ENCODE results near the gene RSBN1L.

- TF ChIP-seq, protein P1, sequence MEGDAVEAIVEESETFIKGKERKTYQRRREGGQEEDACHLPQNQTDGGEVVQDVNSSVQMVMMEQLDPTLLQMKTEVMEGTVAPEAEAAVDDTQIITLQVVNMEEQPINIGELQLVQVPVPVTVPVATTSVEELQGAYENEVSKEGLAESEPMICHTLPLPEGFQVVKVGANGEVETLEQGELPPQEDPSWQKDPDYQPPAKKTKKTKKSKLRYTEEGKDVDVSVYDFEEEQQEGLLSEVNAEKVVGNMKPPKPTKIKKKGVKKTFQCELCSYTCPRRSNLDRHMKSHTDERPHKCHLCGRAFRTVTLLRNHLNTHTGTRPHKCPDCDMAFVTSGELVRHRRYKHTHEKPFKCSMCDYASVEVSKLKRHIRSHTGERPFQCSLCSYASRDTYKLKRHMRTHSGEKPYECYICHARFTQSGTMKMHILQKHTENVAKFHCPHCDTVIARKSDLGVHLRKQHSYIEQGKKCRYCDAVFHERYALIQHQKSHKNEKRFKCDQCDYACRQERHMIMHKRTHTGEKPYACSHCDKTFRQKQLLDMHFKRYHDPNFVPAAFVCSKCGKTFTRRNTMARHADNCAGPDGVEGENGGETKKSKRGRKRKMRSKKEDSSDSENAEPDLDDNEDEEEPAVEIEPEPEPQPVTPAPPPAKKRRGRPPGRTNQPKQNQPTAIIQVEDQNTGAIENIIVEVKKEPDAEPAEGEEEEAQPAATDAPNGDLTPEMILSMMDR (IDR thresholded peaks at IDR 0.05) = no peak
- TF ChIP-seq TCF7L2 (IDR thresholded peaks at IDR 0.05; ENCODE audit: low read depth, low read length) = no peak
- no peak for TF ChIP-seq SIN3A (IDR thresholded peaks at IDR 0.05; ENCODE audit: borderline replicate concordance, insufficient read depth, low read depth, low read length)
- TF ChIP-seq POLR2AphosphoS5 (IDR thresholded peaks at IDR 0.05; ENCODE audit: low read depth, low read length) = no peak
- TF ChIP-seq, protein P2, sequence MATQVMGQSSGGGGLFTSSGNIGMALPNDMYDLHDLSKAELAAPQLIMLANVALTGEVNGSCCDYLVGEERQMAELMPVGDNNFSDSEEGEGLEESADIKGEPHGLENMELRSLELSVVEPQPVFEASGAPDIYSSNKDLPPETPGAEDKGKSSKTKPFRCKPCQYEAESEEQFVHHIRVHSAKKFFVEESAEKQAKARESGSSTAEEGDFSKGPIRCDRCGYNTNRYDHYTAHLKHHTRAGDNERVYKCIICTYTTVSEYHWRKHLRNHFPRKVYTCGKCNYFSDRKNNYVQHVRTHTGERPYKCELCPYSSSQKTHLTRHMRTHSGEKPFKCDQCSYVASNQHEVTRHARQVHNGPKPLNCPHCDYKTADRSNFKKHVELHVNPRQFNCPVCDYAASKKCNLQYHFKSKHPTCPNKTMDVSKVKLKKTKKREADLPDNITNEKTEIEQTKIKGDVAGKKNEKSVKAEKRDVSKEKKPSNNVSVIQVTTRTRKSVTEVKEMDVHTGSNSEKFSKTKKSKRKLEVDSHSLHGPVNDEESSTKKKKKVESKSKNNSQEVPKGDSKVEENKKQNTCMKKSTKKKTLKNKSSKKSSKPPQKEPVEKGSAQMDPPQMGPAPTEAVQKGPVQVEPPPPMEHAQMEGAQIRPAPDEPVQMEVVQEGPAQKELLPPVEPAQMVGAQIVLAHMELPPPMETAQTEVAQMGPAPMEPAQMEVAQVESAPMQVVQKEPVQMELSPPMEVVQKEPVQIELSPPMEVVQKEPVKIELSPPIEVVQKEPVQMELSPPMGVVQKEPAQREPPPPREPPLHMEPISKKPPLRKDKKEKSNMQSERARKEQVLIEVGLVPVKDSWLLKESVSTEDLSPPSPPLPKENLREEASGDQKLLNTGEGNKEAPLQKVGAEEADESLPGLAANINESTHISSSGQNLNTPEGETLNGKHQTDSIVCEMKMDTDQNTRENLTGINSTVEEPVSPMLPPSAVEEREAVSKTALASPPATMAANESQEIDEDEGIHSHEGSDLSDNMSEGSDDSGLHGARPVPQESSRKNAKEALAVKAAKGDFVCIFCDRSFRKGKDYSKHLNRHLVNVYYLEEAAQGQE (IDR thresholded peaks at IDR 0.05; ENCODE audit: insufficient read depth in 1 of 2, low read depth in 2 of 2, low read length in 1 of 2) = no peak
These were observed 31.5 kb upstream of the RSBN1L start for GRCh38 chr7:77664715-77665114.

All from Panc1 (cell line).